ENCODE data around the gene CRYZ. TPM values are rescaled to one million over a fixed set of nuclear protein-coding genes. Genes with fewer than 3 reads are reported as not detected.

The CRYZ gene
- total and polyA plus RNA-seq, 10 of the 15 experiments (the other 5 are each of a cell fraction or from before 2014, with no cell fraction given) = 53.4 to 194 (median 79.8) TPM

DNA sequence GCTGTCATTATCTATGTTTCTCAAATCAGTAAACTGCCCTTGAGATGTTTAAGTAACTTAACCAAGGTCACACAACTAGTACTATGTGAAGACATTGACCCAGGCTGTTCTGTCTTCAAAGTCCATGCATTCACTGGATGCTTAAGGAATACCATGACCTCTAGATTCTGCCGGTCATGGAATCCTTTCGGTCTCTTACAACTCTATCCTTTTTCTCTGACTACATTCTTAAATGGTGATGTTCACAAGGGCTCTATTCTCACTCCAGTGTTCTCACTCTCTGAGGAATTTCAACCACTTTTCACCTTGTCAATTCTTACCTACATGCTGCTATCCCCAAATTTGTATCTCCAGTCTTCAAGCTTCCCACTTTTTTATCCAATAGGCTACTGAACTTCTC is 15.2 kb downstream of the CRYZ start (continued):
- TF ChIP-seq IRF4 (IDR thresholded peaks at IDR 0.05; ENCODE audit: low read depth, low read length) = no peak
- TF ChIP-seq GATAD2B (conservative IDR thresholded peaks at IDR 0.05; ENCODE audit: low read depth) = no peak
- TF ChIP-seq RELA (IDR thresholded peaks at IDR 0.05; ENCODE audit: borderline replicate concordance, partially characterized antibody) = no peak
- TF ChIP-seq STAT3 (IDR thresholded peaks at IDR 0.05; ENCODE audit: low read depth, low read length) = no peak
- TF ChIP-seq FOS (IDR thresholded peaks at IDR 0.05; ENCODE audit: borderline replicate concordance, extremely low read depth, insufficient read length) = no peak
- TF ChIP-seq SMAD1 (IDR thresholded peaks at IDR 0.05; ENCODE audit: low read depth, partially characterized antibody) = no peak
- TF ChIP-seq MYB (IDR thresholded peaks at IDR 0.05; ENCODE audit: borderline replicate concordance, low read depth, low read length) = no peak
- TF ChIP-seq TARDBP (IDR thresholded peaks at IDR 0.05; ENCODE audit: borderline replicate concordance) = no peak

DNA sequence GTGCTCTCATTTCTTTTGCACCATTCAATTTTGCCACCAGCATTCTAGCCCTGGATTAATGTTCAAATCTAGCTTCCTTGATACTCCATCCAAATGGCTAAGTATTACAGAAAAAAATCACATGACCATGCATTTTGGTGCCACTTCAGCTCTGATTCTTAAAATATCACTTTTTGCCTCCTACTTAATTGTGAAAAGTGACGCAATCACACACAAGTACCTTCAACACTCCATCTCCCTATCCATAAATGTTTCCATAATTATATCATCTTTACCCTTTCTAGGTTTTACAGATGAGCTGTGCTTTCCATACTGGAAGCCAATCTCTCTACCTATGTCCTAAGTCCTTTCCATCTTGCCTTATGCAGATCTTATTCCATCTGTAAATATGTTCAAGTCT is 16.0 kb downstream of the CRYZ start:
- no peak for DNase-seq (ENCODE audit: low read depth, low spot score)
- intact Hi-C loops (cut with micrococcal nuclease; ENCODE audit: unreplicated experiment) = no loop called here
- no peak overlapping the region for H3K9ac ChIP-seq (ENCODE audit: control insufficient read depth, insufficient read depth, low read length)
- H3K36me3 ChIP-seq (ENCODE audit: control insufficient read depth in 2 of 2, insufficient read depth in 2 of 2, low read length in 1 of 2) = peaks cover 2 to 32% of the 10 kb centered on the region in 2 experiments; a peak in 3 of 4 replicates
- H3K27me3 ChIP-seq (replicated peaks in 1 of 2; ENCODE audit: control insufficient read depth in 2 of 2, insufficient read depth in 2 of 2, low read length in 1 of 2) = no peaks in the 10 kb centered on the region
- no TSS peak for BruUV-seq (replicated peaks)
- ATAC-seq = no peak
- no peak overlapping the region for H2AFZ ChIP-seq (ENCODE audit: control insufficient read depth, low read depth, low read length)
- WGBS (ENCODE audit: insufficient coverage, insufficient replicate concordance, low lambda C conversion rate, missing lambda C conversion rate) = 100% methylated on average over 1 of the region's 1 CpG
- ChIA-PET SMC1A (ENCODE audit: uncharacterized antibody, unreplicated experiment) (interaction anchor here (0.8 to 5.3 kb wide), 3 partner anchors 10 to 14 kb away, joined by 3 to 77 read pairs (median 4); partner anchors contain the start of genes CRYZ and TYW3), CTCF (interaction anchor here (1.0 to 5.7 kb wide), 2 partner anchors 14 to 104 kb away, joined by 3 to 56 read pairs; partner anchors contain the start of genes CRYZ and TYW3), POLR2A (interaction anchor here (0.6 kb wide), 1 partner anchor 10 kb away, joined by 5 read pairs; no protein-coding TSS in a partner anchor), RAD21 (ENCODE audit: unreplicated experiment) (interaction anchor here (5.6 kb wide), 1 partner anchor 15 kb away, joined by 67 read pairs; the partner anchor contains the start of genes CRYZ and TYW3)
- H3K27ac ChIP-seq (ENCODE audit: control insufficient read depth, insufficient read depth) = no peak overlapping the region
- H4K20me1 ChIP-seq (ENCODE audit: control insufficient read depth, insufficient read depth) = no peaks in the 10 kb centered on the region
- H3K4me2 ChIP-seq (ENCODE audit: control insufficient read depth, insufficient read depth) = no peak overlapping the region
- H3K4me3 ChIP-seq = no peak overlapping the region
- TF ChIP-seq ZNF24 (IDR thresholded peaks at IDR 0.05) (no peak), CHD2 (IDR thresholded peaks at IDR 0.05; ENCODE audit: borderline replicate concordance, low read depth, low read length) (no peak), MEF2B (IDR thresholded peaks at IDR 0.05; ENCODE audit: partially characterized antibody, poor library complexity, severe bottlenecking) (no peak), ESRRA (IDR thresholded peaks at IDR 0.05; ENCODE audit: low read length) (no peak), CHD4 (IDR thresholded peaks at IDR 0.05) (no peak), SIX5 (IDR thresholded peaks at IDR 0.05; ENCODE audit: low read depth, low read length, severe bottlenecking) (no peak), CREM (IDR thresholded peaks at IDR 0.05; ENCODE audit: low read depth) (no peak)
- H3K79me2 ChIP-seq (ENCODE audit: control insufficient read depth, insufficient read depth, low read length) = no peaks in the 10 kb centered on the region; the same call in none of the 2 replicates
- in situ Hi-C loops (cut with MboI) = no loop called here
- no peaks in the 10 kb centered on the region; the same call in 2 of the 3 replicates for H3K9me3 ChIP-seq (replicated peaks; ENCODE audit: control insufficient read depth, insufficient read depth, low read length)
- no peak for FAIRE-seq
- H3K4me1 ChIP-seq (ENCODE audit: control insufficient read depth, insufficient read depth, low read length) = peaks cover 26% of the 10 kb centered on the region

All from GM12878 (cell line).